Prostate gland (tissue), 2 donors: Measurements from ENCODE around the gene GSG1L. TPM values are rescaled to one million over a fixed set of nuclear protein-coding genes. Genes with fewer than 3 reads are reported as not detected.

Source experiments
- DNase-seq: peaks from one replicate; pipeline ENCODE4 v3.0.0-alpha.2; 2019; ENCODE audit warnings: low spot score
- H3K27ac ChIP-seq, 2 donors: fragments of 200-600 bp; sonication (generic); 2 replicates each; pipeline ENCODE4 v1.5.1; 2017 to 2019
- H3K27me3 ChIP-seq: fragments of 200-600 bp; sonication (generic); replicated peaks from 2 replicates; pipeline ENCODE4 v1.5.1; 2019; ENCODE audit not compliant: insufficient read depth
- H3K36me3 ChIP-seq, 2 donors: fragments of 200-600 bp; sonication (generic); 1 replicate in 1 of 2; 2 replicates in 1 of 2; pipeline versions ENCODE4 v1.5.1 to v1.8.1; 2017 to 2019
- H3K4me1 ChIP-seq: fragments of 200-600 bp; sonication (generic); replicated peaks from 2 replicates; pipeline ENCODE4 v1.5.1; 2019
- H3K4me3 ChIP-seq, 2 donors: fragments of 200-600 bp; sonication (generic); 2 replicates each; pipeline ENCODE4 v1.5.1; 2017 to 2019
- H3K9me3 ChIP-seq: fragments of 200-600 bp; sonication (generic); 2 replicates; pipeline ENCODE4 v1.5.1; 2017
- POLR2A ChIP-seq: fragments of 450-650 bp; IDR thresholded peaks from one replicate; pipeline ENCODE4 v1.6.1; 2016; ENCODE audit warnings: antibody characterized with exemption, mild to moderate bottlenecking
- POLR2AphosphoS5 ChIP-seq: sonication (generic); formaldehyde crosslinking; IDR thresholded peaks from one replicate; pipeline ENCODE4 v1.6.1; 2017; ENCODE audit warnings: antibody characterized with exemption
- WGBS: methylation state at CpG from one replicate; pipeline ENCODE4 v1.1.5; 2018; 5-methylcytosine and 5-hydroxymethylcytosine counted together
- intact Hi-C: fragments of 100-400 bp; cut with DNase I; formaldehyde crosslinking; loops from one replicate; pipeline ENCODE4 v1.14.2; 2022
- total RNA-seq, 2 donors: library from RNA; depleted of rRNA; stranded (reverse); fragments of >200 nt; gene quantifications; one replicate each; pipeline ENCODE4 v1.1.0, GENCODE V29; 2016
- TF ChIP-seq, protein P1 (sequence below), 4 experiments: fragments of 200-600 bp in 2 of 4; fragments of 450-650 bp in 2 of 4; sonication (generic) in 2 of 4; IDR thresholded peaks; 1 replicate in 3 of 4; 2 replicates in 1 of 4; pipeline ENCODE4 v1.5.1; 2016 to 2019; ENCODE audit warnings: antibody characterized with exemption in 4 of 4, mild to moderate bottlenecking in 2 of 4, moderate library complexity in 2 of 4

The GSG1L gene
- total RNA-seq, 2 donors from 2014 or later: 0.91 TPM; not detected in 1

DNA sequence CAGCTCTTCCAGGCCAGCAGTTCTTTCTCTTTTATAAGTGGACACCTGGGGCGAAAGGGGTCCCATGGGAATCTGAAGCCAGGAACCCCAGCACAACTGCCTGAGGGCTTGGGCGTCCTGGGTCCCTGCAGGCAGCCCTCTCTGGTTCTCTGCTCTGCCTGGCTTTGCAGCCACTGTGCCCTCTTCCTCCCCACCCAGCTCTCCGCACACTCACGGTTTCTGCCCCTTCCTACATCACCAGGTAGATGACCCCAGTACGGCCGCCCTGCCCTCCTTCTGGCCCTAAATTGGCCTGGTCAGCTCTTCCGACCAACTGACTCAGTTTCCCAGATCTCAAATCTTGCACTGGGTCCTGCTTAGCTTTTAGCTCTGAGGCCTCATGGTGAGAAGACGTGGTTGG, 288.3 kb downstream of the GSG1L start:
- H3K9me3 ChIP-seq: no peaks in the 10 kb centered on the region
- 99% methylated on average over 8 of the region's 8 CpGs for WGBS
- H3K27me3 ChIP-seq: no peaks in the 10 kb centered on the region
- TF ChIP-seq POLR2A (no peak), POLR2AphosphoS5 (no peak)
- TF ChIP-seq, protein P1, sequence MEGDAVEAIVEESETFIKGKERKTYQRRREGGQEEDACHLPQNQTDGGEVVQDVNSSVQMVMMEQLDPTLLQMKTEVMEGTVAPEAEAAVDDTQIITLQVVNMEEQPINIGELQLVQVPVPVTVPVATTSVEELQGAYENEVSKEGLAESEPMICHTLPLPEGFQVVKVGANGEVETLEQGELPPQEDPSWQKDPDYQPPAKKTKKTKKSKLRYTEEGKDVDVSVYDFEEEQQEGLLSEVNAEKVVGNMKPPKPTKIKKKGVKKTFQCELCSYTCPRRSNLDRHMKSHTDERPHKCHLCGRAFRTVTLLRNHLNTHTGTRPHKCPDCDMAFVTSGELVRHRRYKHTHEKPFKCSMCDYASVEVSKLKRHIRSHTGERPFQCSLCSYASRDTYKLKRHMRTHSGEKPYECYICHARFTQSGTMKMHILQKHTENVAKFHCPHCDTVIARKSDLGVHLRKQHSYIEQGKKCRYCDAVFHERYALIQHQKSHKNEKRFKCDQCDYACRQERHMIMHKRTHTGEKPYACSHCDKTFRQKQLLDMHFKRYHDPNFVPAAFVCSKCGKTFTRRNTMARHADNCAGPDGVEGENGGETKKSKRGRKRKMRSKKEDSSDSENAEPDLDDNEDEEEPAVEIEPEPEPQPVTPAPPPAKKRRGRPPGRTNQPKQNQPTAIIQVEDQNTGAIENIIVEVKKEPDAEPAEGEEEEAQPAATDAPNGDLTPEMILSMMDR (IDR thresholded peaks at IDR 0.05): no peak
- no peak overlapping the region for H3K4me3 ChIP-seq
- H3K27ac ChIP-seq: no peak overlapping the region
- H3K4me1 ChIP-seq: no peaks in the 10 kb centered on the region
- intact Hi-C loops: no loop called here
- no peak for DNase-seq
- H3K36me3 ChIP-seq: no peaks in the 10 kb centered on the region

DNA sequence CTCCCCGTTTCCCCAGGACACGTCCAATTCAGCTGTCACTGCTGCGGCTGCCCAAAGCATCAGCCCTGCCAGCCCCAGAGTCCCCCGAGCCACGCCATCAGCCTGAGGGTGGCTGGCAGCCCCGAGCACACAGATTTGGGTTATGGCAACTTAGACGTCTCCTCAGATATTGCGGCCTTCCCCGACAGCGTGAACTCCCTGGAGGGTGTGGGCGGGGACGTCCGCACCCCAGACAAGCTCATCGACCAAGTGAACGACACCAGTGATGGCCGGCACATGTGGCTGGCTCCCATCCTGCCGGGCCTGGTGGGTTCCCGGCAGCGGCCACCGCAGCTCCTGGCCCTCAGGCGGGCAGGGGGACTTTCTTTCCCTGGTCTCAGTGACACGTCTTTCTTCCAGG, 288.7 kb downstream of the GSG1L start:
- no peak overlapping the region for H3K27ac ChIP-seq
- TF ChIP-seq, protein P1 (IDR thresholded peaks at IDR 0.05): no peak
- no peak for TF ChIP-seq POLR2A
- TF ChIP-seq POLR2AphosphoS5: no peak
- no peak overlapping the region for H3K4me3 ChIP-seq
- no peak for DNase-seq
- H3K27me3 ChIP-seq: no peaks in the 10 kb centered on the region
- intact Hi-C loops: no loop called here
- 85% methylated on average over 21 of the region's 22 CpGs for WGBS
- no peaks in the 10 kb centered on the region for H3K4me1 ChIP-seq
- H3K36me3 ChIP-seq: no peaks in the 10 kb centered on the region
- H3K9me3 ChIP-seq: no peaks in the 10 kb centered on the region

DNA sequence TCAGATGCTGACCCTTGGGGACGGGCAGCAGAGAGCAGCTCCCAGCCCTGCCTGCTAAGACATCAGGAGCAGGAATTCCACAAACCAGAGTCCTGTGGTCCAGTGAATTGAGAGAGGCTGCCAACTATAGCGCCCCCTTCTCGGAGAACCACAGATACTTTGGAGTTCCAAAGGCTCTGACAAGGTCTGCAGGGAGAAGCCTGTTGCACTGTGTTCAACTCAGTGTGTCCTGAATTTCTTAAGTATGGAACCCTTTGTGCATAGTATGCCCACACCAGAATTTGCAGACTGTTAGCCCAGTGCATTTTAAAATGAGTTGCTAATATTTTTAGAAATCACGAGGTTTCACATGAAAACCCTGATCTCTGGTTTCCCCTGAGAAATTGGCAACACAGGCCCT, 290.2 kb downstream of the GSG1L start:
- no peak for DNase-seq
- no peaks in the 10 kb centered on the region for H3K4me1 ChIP-seq
- H3K9me3 ChIP-seq: no peaks in the 10 kb centered on the region
- H3K27ac ChIP-seq: no peak overlapping the region
- no peaks in the 10 kb centered on the region for H3K27me3 ChIP-seq
- TF ChIP-seq POLR2A: no peak
- TF ChIP-seq, protein P1 (IDR thresholded peaks at IDR 0.05): no peak
- TF ChIP-seq POLR2AphosphoS5: no peak
- 95% methylated on average over 4 of the region's 4 CpGs for WGBS
- no peak overlapping the region for H3K4me3 ChIP-seq
- H3K36me3 ChIP-seq: no peaks in the 10 kb centered on the region
- intact Hi-C loops: no loop called here

DNA sequence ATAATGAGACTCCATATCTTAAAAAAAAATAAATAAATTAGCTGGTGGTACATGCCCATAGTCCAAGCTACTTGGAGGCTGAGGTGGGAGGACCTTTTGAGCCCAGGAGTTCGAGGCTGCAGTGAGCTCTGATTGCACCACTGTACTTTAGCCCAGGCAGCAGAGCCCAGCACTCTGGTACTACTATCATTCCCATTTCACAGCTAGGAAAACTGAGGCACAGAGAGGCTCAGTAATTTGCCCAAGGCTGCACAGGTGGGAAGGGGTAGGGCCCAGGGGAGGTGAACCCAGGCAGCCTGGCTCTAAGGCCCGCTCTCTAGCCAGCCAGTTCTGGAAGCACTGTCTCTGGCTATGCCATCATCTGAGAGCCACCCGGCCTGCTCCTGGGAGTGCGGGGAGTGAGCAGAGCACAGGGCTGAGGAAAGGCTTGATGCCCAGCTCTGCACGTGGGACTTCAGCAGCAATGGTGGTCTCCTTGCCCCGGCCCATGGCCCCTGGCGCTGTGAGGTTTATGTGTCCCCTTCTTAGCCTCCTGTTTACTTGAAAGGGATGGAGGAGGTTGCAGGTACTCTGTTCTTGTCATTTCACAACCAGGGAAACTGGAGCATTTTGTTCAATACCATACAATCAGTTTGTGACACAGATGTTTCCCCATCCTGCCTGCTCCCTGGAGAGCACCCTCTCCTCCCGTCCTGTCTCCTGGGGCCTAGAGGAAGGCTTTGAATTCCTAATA, 291.3 kb downstream of the GSG1L start:
- TF ChIP-seq POLR2AphosphoS5: no peak
- TF ChIP-seq, protein P1 (IDR thresholded peaks at IDR 0.05): no peak
- no peak for TF ChIP-seq POLR2A

More for the DNA sequence above, 291.3 kb downstream of the GSG1L start:
- 91% methylated on average over 8 of the region's 8 CpGs for WGBS
- no peak overlapping the region for H3K27ac ChIP-seq
- DNase-seq: no peak
- no peaks in the 10 kb centered on the region for H3K4me1 ChIP-seq
- intact Hi-C loops: no loop called here
- H3K9me3 ChIP-seq: no peaks in the 10 kb centered on the region
- H3K36me3 ChIP-seq: no peaks in the 10 kb centered on the region
- no peak overlapping the region for H3K4me3 ChIP-seq
- no peaks in the 10 kb centered on the region for H3K27me3 ChIP-seq
